GM23338 (cell line): ENCODE measurements around the gene GABBR1.

Experiments
- CREB1 ChIP-seq: fragments of 250-450 bp; sonication (Bioruptor Pico); IDR thresholded peaks from 2 replicates; pipeline ENCODE4 v1.5.0; 2020; ENCODE audit warnings: low read depth, mild to moderate bottlenecking, moderate library complexity
- EZH2 ChIP-seq: fragments of 200-600 bp; sonication (generic); IDR thresholded peaks from one replicate; pipeline ENCODE4 v1.8.0; 2017; ENCODE audit warnings: antibody characterized with exemption, mild to moderate bottlenecking, low read depth; ENCODE audit not compliant: unreplicated experiment
- EZH2phosphoT487 ChIP-seq: fragments of 200-600 bp; sonication (generic); IDR thresholded peaks from one replicate; pipeline ENCODE4 v1.8.1; 2018; ENCODE audit warnings: antibody characterized with exemption; ENCODE audit not compliant: unreplicated experiment
- JUNB ChIP-seq: IDR thresholded peaks from one replicate; pipeline ENCODE4 v1.6.1; 2016; ENCODE audit warnings: antibody characterized with exemption; ENCODE audit not compliant: unreplicated experiment
- POLR2AphosphoS5 ChIP-seq: IDR thresholded peaks from 2 replicates; pipeline ENCODE4 v1.6.1; 2016; ENCODE audit warnings: antibody characterized with exemption, low read depth
- STAT1 ChIP-seq: IDR thresholded peaks from one replicate; pipeline ENCODE4 v1.6.1; 2016; ENCODE audit warnings: antibody characterized with exemption; ENCODE audit not compliant: unreplicated experiment
- TF ChIP-seq, protein P1 (sequence below), 2 experiments: fragments of 200-600 bp in 1 of 2; sonication (generic) in 1 of 2; conservative IDR thresholded peaks; 2 replicates each; pipeline versions ENCODE4 v1.5.1 to v1.6.1; 2016 to 2017; ENCODE audit warnings: antibody characterized with exemption in 2 of 2, low read depth in 2 of 2, mild to moderate bottlenecking in 2 of 2, moderate library complexity in 1 of 2
- TF ChIP-seq, protein P2 (sequence below): IDR thresholded peaks from one replicate; pipeline ENCODE4 v1.6.1; 2018; ENCODE audit warnings: antibody characterized with exemption; ENCODE audit not compliant: unreplicated experiment
- TF ChIP-seq, protein P3 (sequence below): fragments of 250-450 bp; sonication (Bioruptor Pico); IDR thresholded peaks from 2 replicates; pipeline ENCODE4 v1.5.0; 2020; ENCODE audit warnings: mild to moderate bottlenecking, moderate library complexity

DNA sequence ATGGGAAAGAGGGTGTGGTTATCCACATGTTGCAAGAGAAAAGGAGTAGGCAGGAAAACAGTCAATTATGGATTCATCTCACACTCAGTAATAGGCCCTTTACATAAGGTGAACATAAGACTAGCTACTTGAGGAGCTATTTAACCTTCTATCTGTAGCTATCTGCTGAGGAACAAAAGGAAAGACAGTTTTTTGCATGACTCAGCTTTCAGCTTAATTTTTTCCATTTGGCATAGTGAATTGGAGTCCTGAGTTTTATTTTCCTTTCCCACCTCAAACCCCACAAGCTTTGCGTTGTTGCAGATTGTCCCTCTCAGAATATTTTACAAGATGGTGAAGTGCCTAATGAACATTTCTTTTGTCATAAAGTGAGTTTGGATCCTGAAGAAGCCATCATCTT is 105.9 kb downstream of the GABBR1 start:
- TF ChIP-seq, protein P1, sequence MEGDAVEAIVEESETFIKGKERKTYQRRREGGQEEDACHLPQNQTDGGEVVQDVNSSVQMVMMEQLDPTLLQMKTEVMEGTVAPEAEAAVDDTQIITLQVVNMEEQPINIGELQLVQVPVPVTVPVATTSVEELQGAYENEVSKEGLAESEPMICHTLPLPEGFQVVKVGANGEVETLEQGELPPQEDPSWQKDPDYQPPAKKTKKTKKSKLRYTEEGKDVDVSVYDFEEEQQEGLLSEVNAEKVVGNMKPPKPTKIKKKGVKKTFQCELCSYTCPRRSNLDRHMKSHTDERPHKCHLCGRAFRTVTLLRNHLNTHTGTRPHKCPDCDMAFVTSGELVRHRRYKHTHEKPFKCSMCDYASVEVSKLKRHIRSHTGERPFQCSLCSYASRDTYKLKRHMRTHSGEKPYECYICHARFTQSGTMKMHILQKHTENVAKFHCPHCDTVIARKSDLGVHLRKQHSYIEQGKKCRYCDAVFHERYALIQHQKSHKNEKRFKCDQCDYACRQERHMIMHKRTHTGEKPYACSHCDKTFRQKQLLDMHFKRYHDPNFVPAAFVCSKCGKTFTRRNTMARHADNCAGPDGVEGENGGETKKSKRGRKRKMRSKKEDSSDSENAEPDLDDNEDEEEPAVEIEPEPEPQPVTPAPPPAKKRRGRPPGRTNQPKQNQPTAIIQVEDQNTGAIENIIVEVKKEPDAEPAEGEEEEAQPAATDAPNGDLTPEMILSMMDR (conservative IDR thresholded peaks at IDR 0.05; ENCODE audit: low read depth in 2 of 2), result no peak
- TF ChIP-seq POLR2AphosphoS5 (no peak), EZH2 (no peak), CREB1 (CRISPR knock-in tag) (no peak), STAT1 (no peak), EZH2phosphoT487 (no peak), JUNB (no peak)
- TF ChIP-seq, protein P2, sequence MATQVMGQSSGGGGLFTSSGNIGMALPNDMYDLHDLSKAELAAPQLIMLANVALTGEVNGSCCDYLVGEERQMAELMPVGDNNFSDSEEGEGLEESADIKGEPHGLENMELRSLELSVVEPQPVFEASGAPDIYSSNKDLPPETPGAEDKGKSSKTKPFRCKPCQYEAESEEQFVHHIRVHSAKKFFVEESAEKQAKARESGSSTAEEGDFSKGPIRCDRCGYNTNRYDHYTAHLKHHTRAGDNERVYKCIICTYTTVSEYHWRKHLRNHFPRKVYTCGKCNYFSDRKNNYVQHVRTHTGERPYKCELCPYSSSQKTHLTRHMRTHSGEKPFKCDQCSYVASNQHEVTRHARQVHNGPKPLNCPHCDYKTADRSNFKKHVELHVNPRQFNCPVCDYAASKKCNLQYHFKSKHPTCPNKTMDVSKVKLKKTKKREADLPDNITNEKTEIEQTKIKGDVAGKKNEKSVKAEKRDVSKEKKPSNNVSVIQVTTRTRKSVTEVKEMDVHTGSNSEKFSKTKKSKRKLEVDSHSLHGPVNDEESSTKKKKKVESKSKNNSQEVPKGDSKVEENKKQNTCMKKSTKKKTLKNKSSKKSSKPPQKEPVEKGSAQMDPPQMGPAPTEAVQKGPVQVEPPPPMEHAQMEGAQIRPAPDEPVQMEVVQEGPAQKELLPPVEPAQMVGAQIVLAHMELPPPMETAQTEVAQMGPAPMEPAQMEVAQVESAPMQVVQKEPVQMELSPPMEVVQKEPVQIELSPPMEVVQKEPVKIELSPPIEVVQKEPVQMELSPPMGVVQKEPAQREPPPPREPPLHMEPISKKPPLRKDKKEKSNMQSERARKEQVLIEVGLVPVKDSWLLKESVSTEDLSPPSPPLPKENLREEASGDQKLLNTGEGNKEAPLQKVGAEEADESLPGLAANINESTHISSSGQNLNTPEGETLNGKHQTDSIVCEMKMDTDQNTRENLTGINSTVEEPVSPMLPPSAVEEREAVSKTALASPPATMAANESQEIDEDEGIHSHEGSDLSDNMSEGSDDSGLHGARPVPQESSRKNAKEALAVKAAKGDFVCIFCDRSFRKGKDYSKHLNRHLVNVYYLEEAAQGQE, result no peak
- TF ChIP-seq, protein P3, sequence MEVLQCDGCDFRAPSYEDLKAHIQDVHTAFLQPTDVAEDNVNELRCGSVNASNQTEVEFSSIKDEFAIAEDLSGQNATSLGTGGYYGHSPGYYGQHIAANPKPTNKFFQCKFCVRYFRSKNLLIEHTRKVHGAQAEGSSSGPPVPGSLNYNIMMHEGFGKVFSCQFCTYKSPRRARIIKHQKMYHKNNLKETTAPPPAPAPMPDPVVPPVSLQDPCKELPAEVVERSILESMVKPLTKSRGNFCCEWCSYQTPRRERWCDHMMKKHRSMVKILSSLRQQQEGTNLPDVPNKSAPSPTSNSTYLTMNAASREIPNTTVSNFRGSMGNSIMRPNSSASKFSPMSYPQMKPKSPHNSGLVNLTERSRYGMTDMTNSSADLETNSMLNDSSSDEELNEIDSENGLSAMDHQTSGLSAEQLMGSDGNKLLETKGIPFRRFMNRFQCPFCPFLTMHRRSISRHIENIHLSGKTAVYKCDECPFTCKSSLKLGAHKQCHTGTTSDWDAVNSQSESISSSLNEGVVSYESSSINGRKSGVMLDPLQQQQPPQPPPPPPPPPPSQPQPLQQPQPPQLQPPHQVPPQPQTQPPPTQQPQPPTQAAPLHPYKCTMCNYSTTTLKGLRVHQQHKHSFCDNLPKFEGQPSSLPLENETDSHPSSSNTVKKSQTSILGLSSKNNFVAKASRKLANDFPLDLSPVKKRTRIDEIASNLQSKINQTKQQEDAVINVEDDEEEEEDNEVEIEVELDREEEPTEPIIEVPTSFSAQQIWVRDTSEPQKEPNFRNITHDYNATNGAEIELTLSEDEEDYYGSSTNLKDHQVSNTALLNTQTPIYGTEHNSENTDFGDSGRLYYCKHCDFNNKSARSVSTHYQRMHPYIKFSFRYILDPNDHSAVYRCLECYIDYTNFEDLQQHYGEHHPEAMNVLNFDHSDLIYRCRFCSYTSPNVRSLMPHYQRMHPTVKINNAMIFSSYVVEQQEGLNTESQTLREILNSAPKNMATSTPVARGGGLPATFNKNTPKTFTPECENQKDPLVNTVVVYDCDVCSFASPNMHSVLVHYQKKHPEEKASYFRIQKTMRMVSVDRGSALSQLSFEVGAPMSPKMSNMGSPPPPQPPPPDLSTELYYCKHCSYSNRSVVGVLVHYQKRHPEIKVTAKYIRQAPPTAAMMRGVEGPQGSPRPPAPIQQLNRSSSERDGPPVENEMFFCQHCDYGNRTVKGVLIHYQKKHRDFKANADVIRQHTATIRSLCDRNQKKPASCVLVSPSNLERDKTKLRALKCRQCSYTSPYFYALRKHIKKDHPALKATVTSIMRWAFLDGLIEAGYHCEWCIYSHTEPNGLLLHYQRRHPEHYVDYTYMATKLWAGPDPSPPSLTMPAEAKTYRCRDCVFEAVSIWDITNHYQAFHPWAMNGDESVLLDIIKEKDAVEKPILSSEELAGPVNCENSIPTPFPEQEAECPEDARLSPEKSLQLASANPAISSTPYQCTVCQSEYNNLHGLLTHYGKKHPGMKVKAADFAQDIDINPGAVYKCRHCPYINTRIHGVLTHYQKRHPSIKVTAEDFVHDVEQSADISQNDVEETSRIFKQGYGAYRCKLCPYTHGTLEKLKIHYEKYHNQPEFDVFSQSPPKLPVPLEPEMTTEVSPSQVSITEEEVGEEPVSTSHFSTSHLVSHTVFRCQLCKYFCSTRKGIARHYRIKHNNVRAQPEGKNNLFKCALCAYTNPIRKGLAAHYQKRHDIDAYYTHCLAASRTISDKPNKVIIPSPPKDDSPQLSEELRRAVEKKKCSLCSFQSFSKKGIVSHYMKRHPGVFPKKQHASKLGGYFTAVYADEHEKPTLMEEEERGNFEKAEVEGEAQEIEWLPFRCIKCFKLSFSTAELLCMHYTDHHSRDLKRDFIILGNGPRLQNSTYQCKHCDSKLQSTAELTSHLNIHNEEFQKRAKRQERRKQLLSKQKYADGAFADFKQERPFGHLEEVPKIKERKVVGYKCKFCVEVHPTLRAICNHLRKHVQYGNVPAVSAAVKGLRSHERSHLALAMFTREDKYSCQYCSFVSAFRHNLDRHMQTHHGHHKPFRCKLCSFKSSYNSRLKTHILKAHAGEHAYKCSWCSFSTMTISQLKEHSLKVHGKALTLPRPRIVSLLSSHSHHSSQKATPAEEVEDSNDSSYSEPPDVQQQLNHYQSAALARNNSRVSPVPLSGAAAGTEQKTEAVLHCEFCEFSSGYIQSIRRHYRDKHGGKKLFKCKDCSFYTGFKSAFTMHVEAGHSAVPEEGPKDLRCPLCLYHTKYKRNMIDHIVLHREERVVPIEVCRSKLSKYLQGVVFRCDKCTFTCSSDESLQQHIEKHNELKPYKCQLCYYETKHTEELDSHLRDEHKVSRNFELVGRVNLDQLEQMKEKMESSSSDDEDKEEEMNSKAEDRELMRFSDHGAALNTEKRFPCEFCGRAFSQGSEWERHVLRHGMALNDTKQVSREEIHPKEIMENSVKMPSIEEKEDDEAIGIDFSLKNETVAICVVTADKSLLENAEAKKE, result no peak
